Neural crest cell (in vitro differentiated cells): Measurements from ENCODE around the gene SAXO2. TPM values are rescaled to one million over a fixed set of nuclear protein-coding genes. Genes with fewer than 3 reads are reported as not detected.
"Not testable (repeated sequence)": the region's sequence is repeated elsewhere in the genome, so short reads cannot be mapped to it uniquely, and the experiment has no call there.

Experiments used
- DNase-seq: peaks from one replicate; pipeline ENCODE4 v3.0.0; 2021; ENCODE audit warnings: low read depth, mixed read lengths, low spot score
- H3K27ac Mint-ChIP-seq: one replicate; pipeline ENCODE4 v1.8.0; 2021; ENCODE audit warnings: mild to moderate bottlenecking, mixed read lengths; ENCODE audit not compliant: unreplicated experiment
- H3K27me3 Mint-ChIP-seq: 2 replicates; pipeline ENCODE4 v1.8.0; 2021; ENCODE audit warnings: low read depth, mild to moderate bottlenecking, mixed read lengths
- H3K36me3 Mint-ChIP-seq: 2 replicates; pipeline ENCODE4 v1.8.0; 2021; ENCODE audit warnings: low read depth, mild to moderate bottlenecking, mixed read lengths
- H3K4me1 Mint-ChIP-seq: 2 replicates; pipeline ENCODE4 v1.8.0; 2021; ENCODE audit warnings: mixed read lengths
- H3K4me3 Mint-ChIP-seq: one replicate; pipeline ENCODE4 v1.8.0; 2021; ENCODE audit warnings: mild to moderate bottlenecking, mixed read lengths
- H3K9me3 Mint-ChIP-seq: 2 replicates; pipeline ENCODE4 v1.8.0; 2021; ENCODE audit warnings: mixed read lengths
- CTCF ChIP-seq: fragments of 200-600 bp; sonication (generic); conservative IDR thresholded peaks from 2 replicates; pipeline ENCODE4 v1.5.0; 2021; ENCODE audit warnings: antibody characterized with exemption, mild to moderate bottlenecking
- total RNA-seq: library from RNA; stranded (reverse); gene quantifications from 2 replicates; pipeline ENCODE4 v1.2.1, GENCODE V29; 2021

The SAXO2 gene
- total RNA-seq, 1 donor from 2014 or later = 3.9 TPM

DNA sequence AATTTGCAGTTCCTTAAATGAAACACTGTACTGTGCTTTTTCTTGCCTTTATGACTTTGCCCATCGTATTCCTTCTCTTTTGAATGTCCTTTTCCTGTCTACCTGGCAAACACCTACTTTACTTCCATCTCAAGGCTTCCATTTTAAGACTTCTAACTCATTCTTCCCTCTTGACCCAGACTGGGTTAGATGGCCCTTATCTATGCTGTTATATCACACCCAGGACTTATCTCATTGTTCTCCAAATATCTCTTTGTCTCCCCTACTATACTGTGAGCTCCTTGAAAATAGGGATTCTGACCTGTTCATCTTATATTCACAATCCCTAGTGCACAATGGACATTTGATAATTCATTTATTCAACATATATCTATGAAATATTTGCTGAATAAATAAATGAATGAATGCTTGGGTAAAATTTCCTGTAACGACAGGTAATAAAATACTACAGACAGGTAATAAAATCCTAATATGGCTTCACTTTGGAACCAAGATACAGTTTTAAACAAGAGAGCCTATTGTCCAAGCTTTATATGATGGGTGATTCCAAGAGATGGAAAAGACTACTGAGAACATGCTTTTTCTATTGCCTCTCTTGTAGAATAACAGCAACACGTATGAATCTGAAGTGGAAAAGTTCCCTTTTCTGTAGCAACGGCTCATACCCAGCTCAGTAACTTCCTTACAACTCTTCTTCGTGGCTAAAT, 22.8 kb upstream of the SAXO2 start:
- Mint-ChIP-seq H3K4me1 (no peaks in the 10 kb centered on the region), H3K36me3 (peaks cover 11% of the 10 kb centered on the region), H3K9me3 (no peaks in the 10 kb centered on the region), H3K4me3 (no peak overlapping the region), H3K27ac (no peak overlapping the region), H3K27me3 (no peaks in the 10 kb centered on the region)
- no peak for DNase-seq
- TF ChIP-seq CTCF = no peak

- DNase-seq = not testable (repeated sequence)
These were observed 20.6 kb upstream of the SAXO2 start for GRCh38 chr15:82241836-82242499.

DNA sequence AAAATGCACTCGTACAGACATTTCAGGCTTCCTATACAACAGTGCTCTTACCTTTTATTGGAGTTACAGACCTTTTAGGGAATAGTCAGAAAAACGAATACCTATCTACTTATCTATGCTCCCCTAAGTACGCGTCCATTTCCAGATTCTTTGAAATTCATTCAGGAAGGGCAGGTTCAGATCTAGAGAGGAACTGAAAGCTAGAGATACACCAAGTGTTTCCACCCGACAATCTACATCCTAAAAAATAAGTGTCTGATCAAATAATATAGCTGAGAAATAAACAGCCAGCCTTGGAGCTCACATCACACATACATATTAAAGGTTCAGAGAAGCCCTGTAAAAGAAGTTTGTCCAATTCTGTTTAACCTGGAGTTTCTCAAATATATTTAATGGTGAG, 19.0 kb upstream of the SAXO2 start:
- not testable (repeated sequence) for DNase-seq, H3K4me3 Mint-ChIP-seq, H3K27ac Mint-ChIP-seq, H3K27me3 Mint-ChIP-seq, H3K9me3 Mint-ChIP-seq, H3K4me1 Mint-ChIP-seq
- H3K36me3 Mint-ChIP-seq = peaks cover 14% of the 10 kb centered on the region

More at GRCh38 chr15:82241836-82242499, 20.6 kb upstream of the SAXO2 start:
- H3K9me3 Mint-ChIP-seq, H3K27me3 Mint-ChIP-seq, H3K27ac Mint-ChIP-seq, H3K4me3 Mint-ChIP-seq, H3K4me1 Mint-ChIP-seq: not testable (repeated sequence)
- H3K36me3 Mint-ChIP-seq = peaks cover 11% of the 10 kb centered on the region

DNA sequence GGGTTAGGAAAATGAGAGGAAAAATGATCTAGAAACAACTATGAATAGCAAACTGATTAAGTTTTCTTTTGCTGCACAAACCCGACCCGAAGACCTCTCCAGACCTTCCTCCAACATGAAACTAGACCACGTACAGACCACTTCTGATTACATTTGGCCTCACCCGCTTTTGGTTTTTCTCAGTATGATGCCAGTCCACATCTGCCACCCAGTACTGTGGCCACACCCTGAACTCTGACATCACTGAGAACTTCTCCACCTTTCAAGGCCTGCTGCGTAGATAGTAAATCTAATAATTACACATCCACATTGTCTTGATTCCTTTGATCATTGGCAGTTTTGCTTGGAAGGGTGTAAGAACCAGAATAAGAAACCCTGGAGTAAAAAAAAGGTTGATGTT, 16.7 kb upstream of the SAXO2 start:
- not testable (repeated sequence) for H3K9me3 Mint-ChIP-seq, H3K27me3 Mint-ChIP-seq, H3K36me3 Mint-ChIP-seq

DNA sequence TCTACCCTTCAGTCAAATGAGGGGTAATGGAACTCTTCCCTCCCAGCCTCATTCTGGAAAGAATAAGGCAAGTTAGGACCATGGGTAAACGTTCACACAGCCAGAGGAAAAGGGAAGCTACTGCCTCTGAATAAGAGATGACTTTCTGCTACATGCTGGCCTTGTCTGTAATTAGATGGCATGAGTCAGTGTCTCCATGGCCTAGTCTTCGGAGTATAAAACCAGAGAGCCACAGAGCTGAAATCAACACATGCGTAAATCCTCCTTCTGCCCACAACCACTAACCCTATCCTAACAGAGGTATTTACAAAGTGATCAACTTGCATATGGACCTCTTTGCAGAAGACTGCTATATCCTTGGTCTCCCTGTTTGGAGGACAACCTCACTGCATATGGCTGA, 14.4 kb upstream of the SAXO2 start:
- not testable (repeated sequence) for H3K27ac Mint-ChIP-seq, H3K4me3 Mint-ChIP-seq, H3K9me3 Mint-ChIP-seq, H3K36me3 Mint-ChIP-seq, DNase-seq, H3K4me1 Mint-ChIP-seq, H3K27me3 Mint-ChIP-seq

More for the DNA sequence above, 16.7 kb upstream of the SAXO2 start:
- H3K4me3 Mint-ChIP-seq, H3K4me1 Mint-ChIP-seq, H3K27ac Mint-ChIP-seq, DNase-seq: not testable (repeated sequence)

DNA sequence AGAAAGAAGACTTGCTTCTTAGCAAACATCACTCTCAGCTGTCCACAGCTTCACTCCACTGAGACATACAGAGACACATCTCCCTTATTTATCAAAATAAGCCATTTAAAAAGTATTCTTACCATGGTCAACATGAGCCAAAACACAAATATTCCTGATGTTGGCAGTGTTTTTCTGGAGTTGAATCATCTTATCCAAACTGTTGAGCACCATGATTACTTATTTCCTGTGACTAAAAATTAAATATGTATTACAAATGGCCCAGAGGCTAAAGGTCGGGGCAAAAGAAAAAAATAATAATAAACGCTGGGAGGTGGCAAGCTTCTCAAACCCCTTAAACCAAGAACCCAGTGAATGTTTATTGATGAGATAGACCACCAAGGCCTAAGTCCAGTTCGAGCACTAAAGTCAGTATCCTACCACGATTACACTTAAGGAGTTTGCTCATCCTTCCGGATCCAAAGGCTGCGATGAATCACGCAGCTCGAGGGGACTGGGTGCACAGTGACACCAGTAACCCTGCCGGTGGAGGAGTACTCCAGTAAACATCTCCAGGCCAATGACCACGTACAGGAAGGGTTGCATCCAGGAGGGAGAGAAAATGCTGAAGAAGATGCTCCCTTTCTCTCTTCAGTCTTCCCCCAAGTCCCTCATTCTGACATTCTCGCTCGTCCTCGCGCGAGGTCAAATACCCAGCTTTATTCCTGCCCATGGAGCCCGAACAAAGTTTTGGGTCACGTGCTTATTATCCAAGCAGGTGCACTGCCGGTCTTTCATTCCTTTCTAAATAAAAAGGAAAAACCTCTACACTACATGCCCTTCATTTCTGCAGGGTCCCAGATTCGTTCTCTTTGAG, 824 bp upstream of the SAXO2 start:
- not testable (repeated sequence) for H3K27me3 Mint-ChIP-seq, H3K36me3 Mint-ChIP-seq, H3K9me3 Mint-ChIP-seq, DNase-seq
- Mint-ChIP-seq H3K4me1 (peaks cover 28% of the 10 kb centered on the region), H3K27ac (peak overlapping the region; percentile 95), H3K4me3 (peak overlapping the region; percentile 93)

DNA sequence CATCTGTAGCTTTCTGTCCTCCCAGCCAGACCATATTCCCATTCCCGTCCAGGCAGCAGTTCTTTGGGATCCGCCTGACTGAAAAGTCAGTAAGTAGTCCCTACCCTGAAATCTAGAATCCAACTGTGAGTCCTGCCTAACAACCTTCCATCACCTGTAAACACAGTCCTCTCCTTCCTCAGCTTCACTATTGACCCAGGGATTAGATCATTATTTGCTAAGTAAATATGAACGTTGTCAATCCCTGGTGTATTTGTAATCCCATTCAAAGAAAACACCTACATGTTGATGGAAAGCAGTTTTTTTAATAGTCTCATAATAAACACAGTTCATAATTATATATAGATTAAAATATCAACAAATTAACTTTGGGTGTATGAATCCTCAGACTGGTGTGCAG, 732 bp downstream of the SAXO2 start:
- Mint-ChIP-seq H3K4me3 (peak overlapping the region; percentile 93), H3K27ac (peak overlapping the region; percentile 5), H3K9me3 (no peaks in the 10 kb centered on the region), H3K4me1 (peaks cover 28% of the 10 kb centered on the region), H3K36me3 (peaks cover 3% of the 10 kb centered on the region), H3K27me3 (no peaks in the 10 kb centered on the region)
- no peak for TF ChIP-seq CTCF
- DNase-seq = no peak

GRCh38 chr15:82267137-82267536, 4.5 kb downstream of the SAXO2 start:
- not testable (repeated sequence) for H3K27me3 Mint-ChIP-seq, H3K4me3 Mint-ChIP-seq, DNase-seq, H3K36me3 Mint-ChIP-seq, H3K9me3 Mint-ChIP-seq, H3K27ac Mint-ChIP-seq
- peaks cover 11% of the 10 kb centered on the region for H3K4me1 Mint-ChIP-seq

DNA sequence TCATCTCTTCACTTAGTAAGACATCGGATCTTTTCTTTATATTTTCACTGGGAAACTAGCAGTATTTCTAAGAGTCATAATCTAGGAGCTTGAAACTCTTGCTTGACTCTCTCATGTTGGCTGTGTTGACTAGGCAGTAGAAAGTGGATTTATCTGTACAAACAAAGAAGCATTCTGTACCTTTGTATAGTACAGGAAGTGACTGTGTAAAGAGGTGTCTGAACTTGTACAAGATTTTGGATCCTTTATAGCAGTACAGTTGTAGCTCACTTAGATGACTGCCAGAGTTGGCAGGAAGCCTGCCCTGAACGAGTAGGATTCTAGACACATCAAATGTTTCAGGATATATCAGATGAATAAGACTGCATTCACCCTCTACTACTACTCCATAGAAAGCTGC, 5.8 kb downstream of the SAXO2 start:
- not testable (repeated sequence) for H3K27me3 Mint-ChIP-seq, H3K9me3 Mint-ChIP-seq, H3K4me1 Mint-ChIP-seq, H3K36me3 Mint-ChIP-seq, H3K27ac Mint-ChIP-seq, DNase-seq, H3K4me3 Mint-ChIP-seq
